Loucy (cell line): ENCODE results near the gene SOX8.

Experiments
- EZH2phosphoT487 ChIP-seq: fragments of 200-600 bp; IDR thresholded peaks from 2 replicates; pipeline ENCODE4 v1.6.1; 2018; ENCODE audit warnings: antibody characterized with exemption, mild to moderate bottlenecking, moderate library complexity, borderline replicate concordance
- TF ChIP-seq, protein P1 (sequence below): fragments of 200-600 bp; sonication (generic); conservative IDR thresholded peaks from 2 replicates; pipeline ENCODE4 v1.5.1; 2014; ENCODE audit warnings: mild to moderate bottlenecking, antibody characterized with exemption, low read length

DNA sequence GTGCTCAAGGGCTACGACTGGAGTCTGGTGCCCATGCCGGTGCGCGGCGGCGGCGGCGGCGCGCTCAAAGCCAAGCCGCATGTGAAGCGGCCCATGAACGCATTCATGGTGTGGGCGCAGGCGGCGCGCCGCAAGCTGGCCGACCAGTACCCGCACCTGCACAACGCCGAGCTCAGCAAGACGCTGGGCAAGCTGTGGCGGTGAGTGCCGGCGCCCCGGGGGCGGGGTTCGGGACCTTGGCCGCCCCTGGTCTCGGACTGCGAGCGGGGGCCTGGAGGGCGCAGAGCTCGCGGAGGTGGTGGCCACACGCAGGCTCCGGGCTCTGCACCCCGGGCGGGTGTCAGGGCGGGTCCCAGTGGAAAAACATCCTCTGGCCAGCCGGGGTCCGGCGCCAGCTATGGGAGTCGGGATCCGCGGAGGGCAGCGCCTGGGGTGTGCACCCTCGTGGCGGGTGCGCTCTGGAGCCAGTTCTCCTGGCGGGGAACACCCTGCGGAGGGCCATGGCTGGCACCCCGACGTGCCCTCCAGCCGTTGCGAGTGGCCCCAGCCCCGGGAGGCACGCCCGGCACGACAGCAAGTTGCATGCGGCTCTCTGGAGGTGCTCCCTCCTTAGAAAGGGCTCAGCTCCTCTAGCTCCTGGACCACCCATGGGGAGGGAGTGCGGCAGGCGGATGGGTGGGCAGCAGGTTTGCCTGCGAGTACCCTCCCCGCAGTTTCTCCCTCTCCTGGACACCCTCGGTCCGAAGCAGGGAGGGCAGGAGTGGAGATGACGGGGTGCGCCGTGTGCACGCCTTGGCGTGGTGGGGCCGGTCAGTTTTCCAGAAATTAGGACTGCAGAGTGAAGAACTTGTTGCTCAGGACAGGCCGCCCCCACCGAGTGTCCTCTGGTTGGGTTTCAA lies 824 bp downstream of the SOX8 start:
- TF ChIP-seq EZH2phosphoT487 = no peak
- TF ChIP-seq, protein P1, sequence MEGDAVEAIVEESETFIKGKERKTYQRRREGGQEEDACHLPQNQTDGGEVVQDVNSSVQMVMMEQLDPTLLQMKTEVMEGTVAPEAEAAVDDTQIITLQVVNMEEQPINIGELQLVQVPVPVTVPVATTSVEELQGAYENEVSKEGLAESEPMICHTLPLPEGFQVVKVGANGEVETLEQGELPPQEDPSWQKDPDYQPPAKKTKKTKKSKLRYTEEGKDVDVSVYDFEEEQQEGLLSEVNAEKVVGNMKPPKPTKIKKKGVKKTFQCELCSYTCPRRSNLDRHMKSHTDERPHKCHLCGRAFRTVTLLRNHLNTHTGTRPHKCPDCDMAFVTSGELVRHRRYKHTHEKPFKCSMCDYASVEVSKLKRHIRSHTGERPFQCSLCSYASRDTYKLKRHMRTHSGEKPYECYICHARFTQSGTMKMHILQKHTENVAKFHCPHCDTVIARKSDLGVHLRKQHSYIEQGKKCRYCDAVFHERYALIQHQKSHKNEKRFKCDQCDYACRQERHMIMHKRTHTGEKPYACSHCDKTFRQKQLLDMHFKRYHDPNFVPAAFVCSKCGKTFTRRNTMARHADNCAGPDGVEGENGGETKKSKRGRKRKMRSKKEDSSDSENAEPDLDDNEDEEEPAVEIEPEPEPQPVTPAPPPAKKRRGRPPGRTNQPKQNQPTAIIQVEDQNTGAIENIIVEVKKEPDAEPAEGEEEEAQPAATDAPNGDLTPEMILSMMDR = no peak
